Endothelial cell of umbilical vein (primary cell): ENCODE data around the gene DNMT3B. TPM values are rescaled to one million over a fixed set of nuclear protein-coding genes. Genes with fewer than 3 reads are reported as not detected.

Experiments used
- BruUV-seq: library from RNA; stranded (reverse); fragments of 400-500 nt; replicated peaks from 2 replicates; lab custom pipeline; 2021; lab: Mats Ljungman, UMichigan
- CTCF ChIA-PET: fragments of 300-600, 350-600 bp; sonication (Branson Sonifier 250); formaldehyde crosslinking; loops from one replicate; lab custom pipeline; 2021; ENCODE audit warnings: antibody characterized with exemption, inconsistent platforms; lab: Charles Lee
- POLR2A ChIA-PET: fragments of 300-600, 350-600 bp; sonication (Branson Sonifier 250); formaldehyde crosslinking; loops from one replicate; lab custom pipeline; 2021; ENCODE audit warnings: antibody characterized with exemption, inconsistent platforms; lab: Charles Lee
- DNase-seq: peaks from one replicate; pipeline ENCODE4 v3.0.0-alpha.2; 2011; ENCODE audit warnings: low read depth, low spot score
- FAIRE-seq: peaks from 2 replicates; lab custom pipeline; 2011; peaks lifted over from hg19 to GRCh38; lab: Jason Lieb, UNC
- H2AFZ ChIP-seq: 2 replicates; pipeline ENCODE4 v1.6.0; 2012; ENCODE audit warnings: low read depth, low read length, control low read depth, inconsistent platforms
- H3K27ac ChIP-seq: 2 replicates; pipeline ENCODE4 v1.5.1; 2011; ENCODE audit warnings: low read depth, mild to moderate bottlenecking, control low read depth, low read length, moderate library complexity; ENCODE audit not compliant: insufficient read depth
- H3K27me3 ChIP-seq, 2 experiments: 2 replicates each; pipeline versions ENCODE4 v1.6.0 to v1.6.1; 2011; ENCODE audit warnings: low read length in 2 of 2, mixed read lengths in 1 of 2; ENCODE audit not compliant: control insufficient read depth in 2 of 2, insufficient read depth in 2 of 2
- H3K36me3 ChIP-seq, 2 experiments: 2 replicates in 1 of 2; 3 replicates in 1 of 2; pipeline ENCODE4 v1.5.1; 2011; ENCODE audit warnings: low read length in 2 of 2, mild to moderate bottlenecking in 1 of 2, moderate library complexity in 1 of 2; ENCODE audit not compliant: control insufficient read depth in 2 of 2, insufficient read depth in 2 of 2; ENCODE audit errors: extremely low read depth in 1 of 2
- H3K4me1 ChIP-seq: 3 replicates; pipeline ENCODE4 v1.5.1; 2011; ENCODE audit warnings: mild to moderate bottlenecking, low read length; ENCODE audit not compliant: control insufficient read depth, insufficient read depth; ENCODE audit errors: extremely low read depth
- H3K4me2 ChIP-seq: 2 replicates; pipeline ENCODE4 v1.6.1; 2011; ENCODE audit warnings: low read length, control low read depth, mixed read lengths; ENCODE audit not compliant: insufficient read depth
- H3K4me3 ChIP-seq, 3 experiments: fragments of 200-600 bp in 1 of 3; sonication (generic), shearing (Covaris generic) in 1 of 3; replicated peaks in 1 of 3; 2 replicates each; pipeline ENCODE4 v1.5.1; 2011 to 2016; ENCODE audit warnings: control low read depth in 3 of 3, low read length in 3 of 3, mild to moderate bottlenecking in 2 of 3, inconsistent platforms in 1 of 3, low read depth in 1 of 3, moderate library complexity in 1 of 3; ENCODE audit not compliant: insufficient read depth in 1 of 3
- H3K79me2 ChIP-seq: 2 replicates; pipeline ENCODE4 v1.6.0; 2012; ENCODE audit warnings: low read length, inconsistent platforms; ENCODE audit not compliant: control insufficient read depth, insufficient read depth
- H3K9ac ChIP-seq: replicated peaks from 2 replicates; pipeline ENCODE3; 2011; ENCODE audit warnings: low read length, control low read depth; ENCODE audit not compliant: insufficient read depth; ENCODE audit errors: extremely low read depth
- H3K9me1 ChIP-seq: replicated peaks from 3 replicates; pipeline ENCODE4 v1.6.0; 2011; ENCODE audit warnings: mild to moderate bottlenecking, low read length; ENCODE audit not compliant: control insufficient read depth, insufficient read depth; ENCODE audit errors: extremely low read depth
- H3K9me3 ChIP-seq: replicated peaks from 2 replicates; pipeline ENCODE4 v1.5.1; 2012; ENCODE audit warnings: low read length, inconsistent platforms; ENCODE audit not compliant: control insufficient read depth, insufficient read depth
- H4K20me1 ChIP-seq: replicated peaks from 2 replicates; pipeline ENCODE3; 2011; ENCODE audit warnings: mild to moderate bottlenecking, low read length; ENCODE audit not compliant: control insufficient read depth, insufficient read depth; ENCODE audit errors: extremely low read depth
- EZH2 ChIP-seq: IDR thresholded peaks from 2 replicates; pipeline ENCODE4 v1.6.1; 2012; ENCODE audit warnings: borderline replicate concordance, low read depth, mild to moderate bottlenecking, moderate library complexity, low read length, inconsistent platforms; ENCODE audit not compliant: severe bottlenecking
- FOS ChIP-seq: IDR thresholded peaks from 2 replicates; pipeline ENCODE4 v1.6.1; 2011; ENCODE audit warnings: mild to moderate bottlenecking, low read length, moderate library complexity, borderline replicate concordance; ENCODE audit not compliant: insufficient read depth
- GATA2 ChIP-seq: IDR thresholded peaks from 2 replicates; pipeline ENCODE4 v1.7.0; 2011; ENCODE audit warnings: low read depth, mild to moderate bottlenecking, moderate library complexity, mixed read lengths, low read length; ENCODE audit not compliant: insufficient read length, insufficient read depth
- JUN ChIP-seq: IDR thresholded peaks from 2 replicates; pipeline ENCODE4 v1.6.1; 2011; ENCODE audit warnings: borderline replicate concordance, low read depth; ENCODE audit not compliant: insufficient read length, insufficient read depth
- MYC ChIP-seq: IDR thresholded peaks from one replicate; pipeline ENCODE4 v1.6.1; 2011; ENCODE audit warnings: mild to moderate bottlenecking, low read depth, low read length
- POLR2A ChIP-seq: IDR thresholded peaks from 2 replicates; pipeline ENCODE4 v1.6.1; 2012; ENCODE audit warnings: low read depth, mild to moderate bottlenecking, control low read depth, low read length
- POLR2AphosphoS5 ChIP-seq: IDR thresholded peaks from 2 replicates; pipeline ENCODE4 v1.6.1; 2012; ENCODE audit warnings: low read depth, mild to moderate bottlenecking, control low read depth, low read length, moderate library complexity; ENCODE audit not compliant: insufficient read depth
- dilution Hi-C: fragments of 300-500 bp; cut with MboI; formaldehyde crosslinking; loops from one replicate; pipeline ENCODE4 v1.15.0; 2019; ENCODE audit warnings: low sequenced_read_pairs; ENCODE audit not compliant: extremely low pct_ligation_motif_present
- intact Hi-C: fragments of 100-400 bp; cut with micrococcal nuclease; formaldehyde crosslinking; loops from one replicate; pipeline ENCODE4 v1.10.0; 2022
- polyA plus RNA-seq, 4 experiments: library from polyadenylated mRNA; depleted of rRNA in 3 of 4; stranded (reverse) in 3 of 4; unstranded in 1 of 4; fragments of >200 nt; gene quantifications; 2 replicates each; pipeline versions ENCODE4 v1.2.1 to v1.2.3, GENCODE V29; 2011 to 2012; ENCODE audit warnings: missing spikeins in 1 of 4
- total RNA-seq: library from RNA; stranded (reverse); gene quantifications from 2 replicates; pipeline ENCODE4 v1.2.3, GENCODE V29; 2021
- TF ChIP-seq, protein P1 (sequence below), 2 donors: IDR thresholded peaks; 1 replicate in 1 of 2; 2 replicates in 1 of 2; pipeline ENCODE4 v1.5.1; 2011; ENCODE audit warnings: low read length in 2 of 2, mild to moderate bottlenecking in 2 of 2, moderate library complexity in 2 of 2, control low read depth in 1 of 2, inconsistent platforms in 1 of 2, low read depth in 1 of 2; ENCODE audit not compliant: insufficient read depth in 1 of 2; ENCODE audit errors: extremely low read depth in 1 of 2
- TF ChIP-seq, protein P2 (sequence below): IDR thresholded peaks from 2 replicates; pipeline ENCODE4 v1.6.1; 2011; ENCODE audit not compliant: insufficient read depth, insufficient read length

The DNMT3B gene
- total and polyA plus RNA-seq, 2 donors (not counting 3 experiments of a cell fraction or from before 2014, with no cell fraction given) = 3.6 to 6.8 TPM

DNA sequence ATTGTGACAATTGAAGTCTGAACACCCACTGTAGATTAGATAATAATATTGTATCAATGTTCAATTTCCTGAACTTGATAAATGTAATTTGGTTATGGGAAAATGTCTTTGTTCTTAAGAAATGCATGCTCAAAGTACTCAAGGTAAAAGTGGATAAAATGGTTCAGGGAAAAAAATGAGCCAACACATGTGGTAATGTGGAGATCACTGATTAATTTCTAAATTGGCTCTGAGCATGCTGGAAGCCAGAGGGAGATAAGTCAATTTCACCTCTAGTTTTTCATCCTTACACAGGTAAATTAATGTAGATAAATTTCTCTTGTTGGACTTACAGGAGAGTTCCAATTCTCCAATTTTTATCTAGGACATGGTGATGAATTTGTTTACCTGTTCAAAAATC, 10.9 kb upstream of the DNMT3B start:
- Histone ChIP-seq H3K79me2 (no peaks in the 10 kb centered on the region), H3K4me1 (peaks cover 10% of the 10 kb centered on the region), H2AFZ (no peak overlapping the region), H4K20me1 (no peaks in the 10 kb centered on the region), H3K9ac (no peak overlapping the region), H3K27ac (no peak overlapping the region), H3K4me3 (no peak overlapping the region), H3K36me3 (no peaks in the 10 kb centered on the region), H3K27me3 (no peaks in the 10 kb centered on the region), H3K9me3 (no peaks in the 10 kb centered on the region), H3K4me2 (no peak overlapping the region), H3K9me1 (no peaks in the 10 kb centered on the region)
- DNase-seq (no peak), FAIRE-seq (no peak)
- CTCF ChIA-PET = no interaction called here
- TF ChIP-seq, protein P1, sequence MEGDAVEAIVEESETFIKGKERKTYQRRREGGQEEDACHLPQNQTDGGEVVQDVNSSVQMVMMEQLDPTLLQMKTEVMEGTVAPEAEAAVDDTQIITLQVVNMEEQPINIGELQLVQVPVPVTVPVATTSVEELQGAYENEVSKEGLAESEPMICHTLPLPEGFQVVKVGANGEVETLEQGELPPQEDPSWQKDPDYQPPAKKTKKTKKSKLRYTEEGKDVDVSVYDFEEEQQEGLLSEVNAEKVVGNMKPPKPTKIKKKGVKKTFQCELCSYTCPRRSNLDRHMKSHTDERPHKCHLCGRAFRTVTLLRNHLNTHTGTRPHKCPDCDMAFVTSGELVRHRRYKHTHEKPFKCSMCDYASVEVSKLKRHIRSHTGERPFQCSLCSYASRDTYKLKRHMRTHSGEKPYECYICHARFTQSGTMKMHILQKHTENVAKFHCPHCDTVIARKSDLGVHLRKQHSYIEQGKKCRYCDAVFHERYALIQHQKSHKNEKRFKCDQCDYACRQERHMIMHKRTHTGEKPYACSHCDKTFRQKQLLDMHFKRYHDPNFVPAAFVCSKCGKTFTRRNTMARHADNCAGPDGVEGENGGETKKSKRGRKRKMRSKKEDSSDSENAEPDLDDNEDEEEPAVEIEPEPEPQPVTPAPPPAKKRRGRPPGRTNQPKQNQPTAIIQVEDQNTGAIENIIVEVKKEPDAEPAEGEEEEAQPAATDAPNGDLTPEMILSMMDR (IDR thresholded peaks at IDR 0.05; ENCODE audit: extremely low read depth in 1 of 2, insufficient read depth in 1 of 2, low read depth in 1 of 2, low read length in 2 of 2) = no peak
- TF ChIP-seq JUN = no peak
- no peak for TF ChIP-seq POLR2A
- TF ChIP-seq MYC = no peak
- TF ChIP-seq, protein P2, sequence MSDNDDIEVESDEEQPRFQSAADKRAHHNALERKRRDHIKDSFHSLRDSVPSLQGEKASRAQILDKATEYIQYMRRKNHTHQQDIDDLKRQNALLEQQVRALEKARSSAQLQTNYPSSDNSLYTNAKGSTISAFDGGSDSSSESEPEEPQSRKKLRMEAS = no peak
- TF ChIP-seq POLR2AphosphoS5 = no peak
- TF ChIP-seq GATA2 = no peak
- TF ChIP-seq FOS = no peak
- TF ChIP-seq EZH2 = no peak
- BruUV-seq = no TSS peak
- intact Hi-C loops (no loop called here), dilution Hi-C loops (no loop called here)
- POLR2A ChIA-PET = no interaction called here
